H4 (cell line): ENCODE measurements around the gene IP6K2. TPM values are rescaled to one million over a fixed set of nuclear protein-coding genes. Genes with fewer than 3 reads are reported as not detected.
A peak's percentile ranks its signal among the peaks of the same experiment; 100 is the strongest.
"Not testable (repeated sequence)": the region's sequence is repeated elsewhere in the genome, so short reads cannot be mapped to it uniquely, and the experiment has no call there.

Source experiments
- DNase-seq: peaks from one replicate; pipeline ENCODE4 v3.0.0-alpha.2; 2015; ENCODE audit warnings: low spot score
- total RNA-seq: library from RNA; depleted of rRNA; stranded (reverse); fragments of >200 nt; shearing (Covaris generic); gene quantifications from 2 replicates; pipeline ENCODE4 v1.2.3, GENCODE V29; 2014

Gene IP6K2
- total RNA-seq, 1 experiment from 2014 or later: 41.4 TPM

DNA sequence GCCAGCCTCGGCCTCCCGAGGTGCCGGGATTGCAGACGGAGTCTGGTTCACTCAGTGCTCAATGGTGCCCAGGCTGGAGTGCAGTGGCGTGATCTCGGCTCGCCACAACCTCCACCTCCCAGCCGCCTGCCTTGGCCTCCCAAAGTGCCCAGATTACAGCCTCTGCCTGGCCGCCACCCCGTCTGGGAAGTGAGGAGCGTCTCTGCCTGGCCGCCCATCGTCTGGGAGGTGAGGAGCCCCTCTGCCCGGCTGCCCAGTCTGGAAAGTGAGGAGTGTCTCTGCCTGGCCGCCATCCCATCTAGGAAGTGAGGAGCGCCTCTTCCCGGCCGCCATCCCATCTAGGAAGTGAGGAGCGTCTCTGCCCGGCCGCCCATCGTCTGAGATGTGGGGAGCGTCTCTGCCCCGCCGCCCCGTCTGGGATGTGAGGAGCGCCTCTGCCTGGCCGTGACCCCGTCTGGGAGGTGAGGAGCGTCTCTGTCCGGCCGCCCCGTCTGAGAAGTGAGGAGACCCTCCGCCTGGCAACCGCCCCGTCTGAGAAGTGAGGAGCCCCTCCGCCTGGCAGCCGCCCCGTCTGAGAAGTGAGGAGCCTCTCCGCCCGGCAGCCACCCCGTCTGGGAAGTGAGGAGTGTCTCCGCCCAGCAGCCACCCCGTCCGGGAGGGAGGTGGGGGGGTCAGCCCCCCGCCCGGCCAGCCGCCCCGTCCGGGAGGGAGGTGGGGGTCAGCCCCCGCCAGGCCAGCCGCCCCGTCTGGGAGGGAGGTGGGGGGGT is 16.9 kb upstream of the IP6K2 start:
- not testable (repeated sequence) for DNase-seq

DNA sequence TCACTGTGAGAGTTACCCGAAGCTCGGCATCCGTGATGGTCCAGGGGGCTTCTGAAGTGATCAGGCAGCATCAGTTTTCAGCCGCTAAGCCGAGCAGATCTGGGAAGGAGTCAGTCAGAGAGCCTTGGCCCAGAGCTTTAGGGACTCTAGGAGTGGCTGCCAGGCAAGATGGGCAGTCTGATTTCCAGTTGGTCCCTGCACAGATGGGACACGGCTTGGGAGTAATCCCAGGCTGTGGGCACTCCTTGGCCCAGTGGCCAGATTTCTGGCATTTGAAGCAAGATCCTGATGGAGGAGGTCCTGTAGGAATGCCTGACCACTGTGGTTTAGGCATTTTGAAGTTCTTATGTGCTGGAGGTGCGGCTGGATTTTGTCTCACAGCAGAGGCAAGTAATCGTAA is 10.5 kb upstream of the IP6K2 start:
- no peak for DNase-seq

DNA sequence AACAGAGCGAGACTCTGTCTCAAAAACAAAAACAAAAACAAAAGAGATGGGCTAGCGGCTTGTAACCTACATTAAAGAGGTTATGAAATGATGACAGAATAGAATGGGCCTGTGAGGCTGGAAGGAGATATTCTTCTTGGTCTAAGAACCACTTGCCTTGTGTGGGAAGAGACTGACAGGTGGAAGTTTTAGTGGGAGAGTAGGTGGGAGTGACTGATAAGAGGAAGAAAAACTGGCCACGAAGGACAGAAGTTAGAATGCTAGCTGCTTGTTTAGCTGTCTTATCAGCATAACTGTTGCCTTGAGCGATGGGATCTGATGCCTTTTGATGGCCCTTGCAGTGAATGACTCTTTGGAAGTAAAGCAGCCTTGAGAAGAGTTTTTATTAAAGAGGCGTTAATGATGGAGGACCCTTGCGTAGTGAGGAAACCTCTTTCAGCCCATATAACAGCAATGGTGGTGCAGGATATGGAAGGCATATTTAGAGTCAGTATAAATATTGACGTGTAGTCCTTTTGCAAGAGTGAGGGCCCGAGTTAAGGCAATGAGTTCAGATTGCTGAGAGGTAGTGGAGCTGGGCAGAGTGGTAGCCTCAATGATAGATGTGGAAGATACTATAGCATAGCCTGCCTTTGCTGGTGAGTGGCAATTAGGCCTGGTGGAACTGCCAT is 8.3 kb upstream of the IP6K2 start:
- DNase-seq: not testable (repeated sequence)

DNA sequence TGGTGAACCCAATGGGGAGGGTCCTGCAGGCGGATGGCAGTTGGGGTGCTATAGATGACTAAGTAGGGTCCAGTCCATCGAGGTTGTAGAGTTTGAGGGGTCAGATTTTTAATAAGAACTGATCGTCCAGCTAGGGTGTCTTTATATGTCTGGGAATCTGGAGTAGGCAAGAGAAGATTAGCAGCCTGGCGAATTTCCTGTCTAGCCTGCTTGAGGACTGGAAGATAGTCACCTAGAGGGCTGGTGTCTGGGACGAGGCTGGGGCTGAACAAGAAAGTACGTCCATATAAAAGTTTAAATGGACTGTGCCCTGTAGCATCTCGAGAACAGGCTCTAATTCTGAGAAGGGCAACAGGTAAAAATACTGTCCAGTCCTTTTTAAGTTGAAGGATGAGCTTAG is 6.7 kb upstream of the IP6K2 start:
- DNase-seq: no peak

DNA sequence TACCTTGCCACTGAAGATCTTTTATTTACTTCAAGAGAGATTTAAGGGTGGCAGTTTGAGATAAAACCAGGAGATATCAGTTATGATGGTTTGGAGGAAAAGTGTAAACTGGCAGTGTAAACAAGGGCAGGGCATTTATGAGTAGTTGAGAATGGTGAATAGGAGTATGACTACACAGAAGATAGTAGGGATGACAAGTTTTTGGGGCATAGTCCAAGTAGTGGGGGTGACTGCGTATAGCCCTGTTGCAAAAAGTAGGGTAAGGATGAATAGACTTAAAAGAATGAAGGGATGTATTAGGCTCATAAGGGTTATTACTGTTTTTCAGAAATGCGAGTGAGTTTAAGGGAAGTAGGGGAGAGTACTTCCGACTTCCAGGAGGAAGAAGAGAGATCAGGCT is 6.3 kb upstream of the IP6K2 start:
- DNase-seq: not testable (repeated sequence)

DNA sequence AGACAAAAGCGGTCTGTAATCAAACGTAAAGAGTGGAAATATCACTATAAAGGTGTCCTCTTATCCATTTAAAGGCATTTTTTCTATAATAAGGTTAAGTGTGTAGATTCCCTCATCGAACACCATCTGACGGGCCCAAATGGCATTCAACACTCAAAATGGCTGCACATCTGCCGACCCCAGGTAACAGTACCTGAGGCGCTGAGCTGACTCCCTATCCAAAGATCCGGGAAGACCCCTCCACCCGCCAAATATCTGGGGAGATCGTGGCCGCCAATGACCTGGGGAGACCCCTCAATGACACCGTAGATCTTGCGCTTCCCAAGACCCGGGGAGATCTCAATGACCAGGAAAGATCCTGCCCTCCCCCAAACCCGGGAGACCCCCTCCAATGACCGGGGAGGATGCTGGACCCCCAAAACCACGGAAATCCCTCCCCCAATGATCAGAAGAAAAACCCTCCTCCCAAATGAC is 476 bp downstream of the IP6K2 start:
- DNase-seq: no peak

DNA sequence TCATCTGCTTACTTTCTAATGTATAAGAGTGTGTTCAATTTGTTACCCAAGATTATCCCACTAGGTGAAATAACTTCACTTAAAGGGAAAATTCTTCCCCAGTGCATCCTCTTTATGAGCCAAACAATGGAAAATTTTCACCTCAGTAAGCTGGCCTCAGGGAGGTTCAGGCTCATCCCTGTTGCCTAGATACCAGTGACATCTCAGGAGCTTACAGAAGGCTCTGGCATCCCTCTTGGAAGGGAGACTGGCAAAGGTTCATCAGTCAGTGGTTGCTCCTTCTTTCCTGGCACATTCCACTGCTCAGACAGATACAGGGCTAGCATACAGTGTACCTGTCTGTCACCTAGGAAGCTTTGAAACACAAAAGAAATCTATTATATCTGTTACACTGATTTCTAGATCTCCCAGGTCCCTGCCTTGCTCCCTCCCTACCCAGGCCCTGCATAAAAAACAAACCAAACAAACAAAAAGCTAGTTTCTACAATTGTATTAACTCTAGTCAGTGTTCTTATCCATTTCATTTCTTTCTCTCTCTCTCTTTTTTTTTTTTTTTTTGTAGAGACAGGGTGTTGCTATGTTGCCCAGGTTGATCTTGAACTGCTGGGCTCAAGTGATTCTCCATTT is 1.7 kb downstream of the IP6K2 start:
- DNase-seq: no peak

DNA sequence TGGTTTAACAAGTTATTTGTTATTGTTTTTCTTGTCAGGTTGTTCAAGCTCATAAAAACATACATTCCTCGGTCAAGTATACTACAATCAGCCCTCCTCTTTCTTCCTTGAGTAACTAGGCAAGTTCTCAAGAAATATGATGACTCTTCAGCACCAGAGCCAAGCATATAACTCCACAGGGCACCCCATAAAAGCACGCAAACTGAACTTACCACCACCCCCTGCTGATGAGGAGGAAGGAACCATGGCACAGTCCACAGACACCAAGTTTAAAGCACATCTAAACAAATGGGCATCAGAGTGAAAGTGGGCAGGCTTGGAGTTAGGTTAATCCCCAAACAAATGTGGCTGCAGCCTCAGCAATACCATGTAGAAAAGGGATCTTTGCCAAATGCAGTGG is 5.3 kb downstream of the IP6K2 start:
- DNase-seq: no peak

DNA sequence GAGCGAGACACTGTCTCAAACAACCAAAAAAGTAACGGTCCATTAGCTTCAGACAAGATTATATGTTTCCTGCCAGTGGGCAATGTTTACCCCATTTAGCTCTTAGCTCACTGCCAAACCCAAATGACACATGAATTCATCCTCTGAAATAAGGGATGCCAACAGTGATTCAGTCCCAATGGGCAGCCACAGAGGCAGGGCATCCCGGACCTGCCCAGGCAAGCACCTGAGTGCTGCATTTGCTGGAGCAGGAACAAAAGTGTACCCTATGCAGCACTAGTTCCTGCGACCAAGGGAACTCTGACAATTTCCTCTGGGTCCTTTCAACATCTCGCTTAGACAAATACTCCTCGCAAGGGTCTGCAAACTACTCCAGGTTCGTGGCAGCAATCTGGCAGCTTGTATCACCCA is 8.0 kb downstream of the IP6K2 start:
- DNase-seq: no peak

DNA sequence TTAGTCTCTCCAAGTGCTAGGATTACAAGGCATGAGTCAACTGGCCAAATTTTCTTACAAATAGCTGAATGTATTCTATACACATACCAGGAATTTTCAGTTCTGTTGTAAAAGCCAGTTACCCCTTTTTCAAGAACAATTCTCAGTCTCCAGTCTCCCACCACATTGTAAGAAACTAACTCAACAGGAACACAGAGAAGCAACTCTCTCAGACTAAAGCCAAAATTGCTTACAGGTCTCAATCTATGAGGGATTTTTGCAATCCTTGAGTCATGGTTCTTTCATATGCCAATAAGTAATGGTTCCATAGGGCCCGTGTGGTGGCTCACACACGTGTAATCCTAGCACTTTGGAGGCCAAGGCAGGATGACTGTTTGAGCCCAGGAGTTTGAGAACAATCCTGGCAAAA is 8.5 kb downstream of the IP6K2 start:
- no peak for DNase-seq

DNA sequence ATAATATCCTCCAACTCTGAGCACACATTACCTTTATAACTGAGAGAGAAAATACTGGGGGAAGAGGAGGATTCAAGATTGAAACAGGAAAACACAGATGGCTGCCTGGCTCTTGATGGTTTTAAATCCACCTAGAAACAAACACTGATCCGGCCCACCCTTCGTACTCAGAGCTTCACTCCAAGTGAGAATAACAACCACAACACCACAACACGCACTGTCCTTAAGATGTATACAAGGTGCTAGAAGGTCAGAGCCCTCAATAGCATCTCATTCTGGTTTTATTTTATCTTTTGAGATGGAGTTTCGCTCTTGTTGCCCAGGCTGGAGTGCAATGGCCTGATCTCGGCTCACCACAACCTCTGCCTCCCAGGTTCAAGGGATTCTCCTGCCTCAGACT is 9.9 kb downstream of the IP6K2 start:
- no peak for DNase-seq

DNA sequence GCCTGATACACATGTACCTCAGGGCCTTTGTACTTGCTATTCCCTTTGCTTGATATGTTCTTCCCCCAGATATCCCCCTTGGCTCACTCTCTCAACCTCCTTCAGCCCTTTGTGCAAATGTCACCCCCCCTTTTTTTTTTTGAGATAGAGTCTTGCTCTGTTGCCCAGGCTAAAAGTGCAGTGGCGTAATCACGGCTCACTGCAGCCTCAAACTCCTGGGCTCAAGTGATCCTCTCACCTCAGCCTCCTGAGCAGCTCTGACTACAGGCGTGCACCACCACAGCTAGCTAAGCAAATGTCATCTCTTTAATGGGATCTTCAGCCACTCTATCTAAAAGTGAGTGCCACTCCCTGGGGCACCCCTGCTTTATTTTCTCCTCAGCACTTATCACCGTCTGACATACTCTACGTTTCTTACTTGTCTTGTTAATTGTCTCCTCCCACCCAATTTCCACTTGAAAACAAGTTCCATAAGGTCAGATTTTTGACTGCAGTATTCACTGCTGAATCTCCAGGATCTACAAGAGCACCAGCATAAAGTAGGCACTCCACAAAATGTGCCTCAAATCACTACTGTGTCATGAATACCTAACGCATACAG is 14.6 kb downstream of the IP6K2 start:
- no peak for DNase-seq

DNA sequence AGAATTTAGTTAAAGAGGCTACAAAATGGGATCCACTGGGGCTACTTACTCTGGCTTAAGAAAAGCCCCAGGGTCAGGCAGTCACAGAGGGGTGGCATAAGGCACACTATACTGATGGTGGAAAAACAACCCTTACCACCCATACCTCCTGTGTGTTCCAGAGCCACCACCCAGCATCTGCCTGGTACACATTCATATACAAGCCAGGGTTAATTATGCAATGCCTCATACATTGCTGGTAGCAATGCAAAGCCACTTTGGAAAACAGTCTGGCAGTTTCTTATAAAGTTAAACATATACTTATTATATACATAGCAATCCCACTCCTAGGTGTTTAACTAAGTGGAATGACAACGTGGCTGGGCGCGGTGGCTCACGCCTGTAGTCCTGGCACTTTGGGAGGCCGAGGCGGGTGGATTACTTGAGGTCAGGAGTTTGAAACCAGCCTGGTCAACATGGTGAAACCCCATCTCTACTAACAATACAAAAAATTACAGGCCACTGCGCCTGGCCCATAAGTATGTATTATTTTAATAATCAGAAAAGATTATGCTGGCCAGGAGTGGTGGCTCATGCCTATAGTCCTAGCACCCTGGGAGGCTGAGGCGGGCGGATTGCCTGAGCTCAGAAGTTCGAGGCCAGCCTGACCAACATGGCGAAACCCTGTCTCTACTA is 16.2 kb downstream of the IP6K2 start:
- DNase-seq: no peak

DNA sequence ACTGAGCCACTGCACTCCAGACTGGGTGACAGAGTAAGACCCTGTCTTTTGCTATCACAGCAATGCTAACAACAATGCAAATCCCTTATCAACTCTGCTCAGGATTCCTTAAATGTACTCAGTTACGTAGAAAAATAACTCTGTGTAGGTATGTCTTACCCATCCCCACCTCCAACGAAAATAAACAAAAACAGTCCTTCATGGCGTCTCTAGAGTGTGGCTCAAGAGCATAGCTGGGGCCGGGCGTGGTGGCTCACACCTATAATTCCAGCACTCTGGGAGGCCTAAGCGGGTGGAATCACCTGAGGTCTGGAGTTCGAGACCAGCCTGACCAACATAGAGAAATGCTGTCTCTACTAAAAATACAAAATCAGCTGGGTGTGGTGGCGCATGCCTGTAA is 18.1 kb downstream of the IP6K2 start:
- DNase-seq: no peak

DNA sequence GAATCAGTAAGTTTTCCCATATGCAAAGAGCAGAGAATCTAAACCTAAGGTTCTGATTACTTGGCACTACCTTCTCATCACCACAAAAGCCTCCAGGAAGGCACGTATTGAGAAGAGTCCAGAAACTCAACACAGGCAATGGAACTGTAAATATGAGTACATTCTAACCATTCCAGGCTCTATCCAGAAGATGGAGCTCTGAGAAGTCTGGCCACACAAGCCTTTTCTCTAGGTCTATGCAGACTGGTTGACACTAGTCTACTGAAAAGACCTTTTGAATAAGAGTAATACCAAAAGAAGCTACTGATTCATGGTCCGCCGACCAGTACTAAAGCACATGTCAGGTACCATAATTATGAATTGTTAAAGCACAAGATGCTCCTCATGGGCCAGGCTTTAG is 19.1 kb downstream of the IP6K2 start:
- DNase-seq: no peak

DNA sequence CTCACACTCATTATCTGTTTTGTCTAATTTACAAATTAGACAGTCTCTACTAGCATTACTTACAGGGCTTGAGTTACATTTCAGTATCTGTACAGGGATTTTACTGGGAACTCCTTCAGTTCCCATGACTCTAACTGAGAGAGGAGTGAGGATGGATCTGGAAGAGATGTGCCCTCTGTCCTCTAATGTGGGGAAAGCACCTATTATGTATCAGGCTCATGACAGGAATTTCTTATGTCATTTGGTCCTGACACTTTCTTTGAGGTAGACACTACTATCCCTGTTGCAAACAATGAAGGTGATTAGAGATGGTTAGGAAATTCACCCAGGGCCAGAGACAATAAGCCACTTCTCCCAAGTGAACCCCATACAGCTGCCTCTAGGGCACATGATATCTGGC is 20.4 kb downstream of the IP6K2 start:
- DNase-seq: no peak

DNA sequence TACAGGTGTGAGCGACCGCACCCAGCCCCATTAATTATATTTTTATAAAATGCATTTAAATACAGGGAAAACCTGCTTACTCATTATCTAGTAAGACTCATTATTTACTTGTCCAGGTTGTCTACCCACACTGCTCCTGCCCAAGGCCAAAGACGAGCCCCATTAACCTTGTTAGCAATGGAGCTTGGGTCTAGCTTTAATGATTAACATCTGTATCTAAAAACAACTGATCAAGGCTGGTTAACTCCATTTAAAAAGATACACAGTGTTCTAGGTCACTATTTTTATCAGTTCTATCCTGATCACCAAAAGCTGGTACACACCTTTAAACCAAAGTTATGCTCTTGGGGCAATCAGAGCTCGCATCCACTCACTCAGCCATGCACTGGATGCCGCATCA is 20.9 kb downstream of the IP6K2 start:
- no peak for DNase-seq

DNA sequence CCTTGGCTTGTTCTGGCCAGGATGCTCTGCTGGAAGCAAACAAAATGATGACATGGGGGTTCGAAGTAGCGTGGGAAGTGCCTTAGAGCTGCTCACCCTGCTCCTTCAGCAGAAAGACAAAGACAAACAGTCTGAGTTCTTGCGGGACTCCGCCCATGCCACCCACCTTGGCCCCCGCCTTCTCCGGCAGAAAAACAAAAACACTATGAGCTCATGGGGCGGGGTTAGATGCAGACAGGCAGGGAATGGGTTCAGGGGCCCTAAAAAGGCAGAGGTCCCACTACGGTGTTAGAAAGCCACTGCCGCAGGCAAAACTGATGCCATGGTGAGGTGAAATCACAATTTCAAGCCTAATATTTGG is 21.6 kb downstream of the IP6K2 start:
- peak; percentile 58 for DNase-seq

DNA sequence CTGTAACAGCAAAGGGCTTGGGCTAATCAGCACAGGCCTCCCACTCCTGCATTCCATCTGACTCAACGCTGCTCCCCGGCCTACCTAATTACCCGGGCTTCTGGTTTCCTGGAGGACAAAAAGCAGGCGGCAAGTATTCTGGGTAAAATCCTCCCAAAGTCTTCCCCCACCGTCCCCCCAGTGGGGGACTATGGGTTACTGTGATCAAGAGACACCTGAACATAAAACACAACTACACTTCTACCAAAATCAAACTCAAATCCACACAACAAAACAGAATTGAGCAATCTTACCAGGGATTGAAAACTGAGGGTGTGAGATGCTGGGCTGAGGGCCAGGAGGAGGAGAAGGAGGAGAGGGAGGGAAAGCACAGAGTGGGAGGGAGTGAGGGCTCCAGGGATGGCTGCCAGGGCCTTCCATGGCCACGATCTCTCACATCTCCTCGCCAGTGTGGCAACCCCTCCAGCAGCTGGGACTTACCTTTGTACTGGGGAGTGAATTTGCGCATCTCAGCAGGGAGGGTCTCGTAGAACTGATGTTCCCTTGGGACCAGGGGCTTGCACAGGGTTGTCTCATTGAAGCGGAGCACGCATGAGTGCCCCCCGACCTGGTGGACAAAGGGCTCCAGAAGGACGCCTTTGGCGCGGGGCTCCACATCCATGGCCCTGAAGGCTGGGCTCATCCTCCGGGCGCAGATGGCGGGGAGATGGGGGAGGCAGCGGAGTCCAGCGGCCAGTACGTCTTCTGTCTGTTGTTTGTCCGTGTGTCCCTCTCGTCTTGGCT is 22.2 kb downstream of the IP6K2 start:
- DNase-seq: peak; percentile 66

DNA sequence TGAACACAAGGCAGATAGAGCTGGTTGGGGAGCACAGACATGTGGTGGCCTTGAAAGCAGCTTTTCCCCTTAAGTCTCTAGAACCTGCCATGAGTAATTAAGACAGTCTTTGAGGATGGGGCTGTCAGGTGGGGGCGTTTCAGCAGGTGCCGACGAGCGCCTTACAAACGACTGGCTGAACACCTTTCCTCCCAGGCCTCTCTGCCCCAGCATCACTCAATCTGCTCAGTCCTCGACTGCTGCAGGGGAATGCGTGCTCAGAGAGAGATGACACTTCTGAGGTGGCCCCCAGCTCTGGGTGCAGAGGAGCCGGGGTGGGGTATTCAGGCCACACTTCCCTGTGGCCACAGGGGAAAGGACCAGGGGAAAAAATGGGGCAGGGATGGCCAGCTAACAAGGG is 23.2 kb downstream of the IP6K2 start:
- DNase-seq: no peak

DNA sequence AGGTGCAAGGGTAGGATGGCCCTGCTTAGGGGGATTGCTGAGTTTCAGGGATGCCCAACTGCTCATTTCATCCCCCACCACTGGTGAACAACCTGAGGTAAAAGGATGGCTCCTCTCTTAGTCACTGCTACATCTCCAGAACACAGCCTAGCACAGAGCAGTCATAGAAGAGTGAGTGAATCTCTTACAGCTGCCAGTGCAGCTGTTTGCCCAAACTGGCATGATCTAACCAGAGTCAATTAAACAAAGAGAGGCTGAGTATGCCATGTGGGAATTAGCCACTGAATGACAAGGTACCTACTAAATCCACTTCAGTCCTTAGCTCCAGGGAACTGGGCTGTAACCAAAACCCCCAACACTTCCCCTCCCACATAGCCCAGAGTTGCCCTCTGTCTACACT is 24.5 kb downstream of the IP6K2 start:
- DNase-seq: no peak
